NCI-H146 (cell line): ENCODE results near the gene AMH.

Experiments used
- DNase-seq: peaks from one replicate; lab custom pipeline; 2025; lab: John Stamatoyannopoulos, UW

Gene AMH

GRCh38 chr19:2287585-2288337, 38.6 kb downstream of the AMH start:
- DNase-seq, result no peak

DNA sequence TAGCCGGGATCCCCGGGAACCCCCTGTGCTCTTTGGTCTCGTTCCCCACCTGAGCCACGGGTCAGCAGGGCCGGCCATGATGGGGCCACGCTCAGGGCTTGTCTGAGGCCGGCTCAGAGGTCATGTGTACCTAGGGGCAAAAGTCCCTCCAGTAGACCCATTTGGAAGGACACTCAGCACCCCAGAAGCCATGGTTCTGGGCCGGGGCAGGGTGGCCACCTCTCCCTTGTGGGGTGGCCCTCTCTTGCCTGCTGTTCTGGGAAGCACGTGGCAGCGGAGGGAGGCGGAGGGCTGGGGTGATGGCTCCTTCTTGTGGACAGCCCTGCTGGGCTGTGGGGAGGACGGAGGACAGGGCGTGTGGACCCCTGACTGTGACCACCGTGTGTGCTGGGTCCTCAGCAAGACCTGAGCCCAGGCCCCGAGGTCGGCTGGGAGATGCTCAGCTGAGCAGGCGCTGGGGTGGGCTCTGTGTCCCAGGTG, 39.3 kb downstream of the AMH start:
- DNase-seq, result no peak

DNA sequence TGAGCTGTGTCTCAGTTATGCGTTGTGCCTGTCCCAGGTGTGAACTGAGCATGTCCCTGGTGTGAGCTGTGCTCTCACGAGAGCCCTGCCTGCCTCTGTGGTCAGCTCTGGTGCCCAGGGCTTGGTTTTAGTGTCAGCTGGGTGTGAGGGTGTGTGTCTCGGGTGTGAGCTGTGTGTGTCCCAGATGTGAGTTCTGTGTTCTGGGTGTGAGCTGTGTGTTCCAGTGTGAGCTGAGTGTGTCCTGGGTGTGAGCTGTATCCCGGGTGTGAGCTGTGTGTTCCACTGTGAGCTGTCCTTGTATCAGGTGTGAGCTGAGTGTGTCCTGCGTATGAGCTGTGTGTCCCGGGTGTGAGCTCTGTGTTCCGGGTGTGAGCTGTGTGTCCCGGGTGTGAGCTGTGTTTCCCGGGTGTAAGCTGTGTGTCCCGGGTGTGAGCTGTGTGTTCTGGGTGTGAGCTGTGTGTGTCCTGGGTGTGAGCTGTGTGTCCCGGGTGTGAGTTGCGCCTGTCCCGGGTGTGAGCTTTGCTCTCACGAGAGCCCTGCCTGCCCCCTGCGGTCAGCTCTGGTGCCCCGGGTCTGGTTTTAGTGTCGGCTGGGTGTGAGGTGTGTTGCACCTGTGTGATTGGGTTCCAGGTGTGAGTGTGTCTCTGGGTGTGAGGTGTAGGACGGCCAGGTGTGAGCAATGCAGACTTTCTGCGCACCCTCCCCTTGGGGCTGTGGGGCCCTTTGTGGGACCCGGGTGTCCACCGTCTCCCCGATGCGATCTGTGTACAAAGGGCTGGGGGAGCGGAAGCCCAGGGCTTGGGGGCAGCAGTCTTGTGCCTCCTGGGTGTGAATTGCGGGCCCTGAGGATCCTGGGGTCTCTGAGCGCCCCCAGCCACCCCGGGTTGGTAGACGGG, 39.9 kb downstream of the AMH start:
- DNase-seq, result no peak

GRCh38 chr19:2289714-2290435, 40.8 kb downstream of the AMH start:
- peak; percentile 52 for DNase-seq

DNA sequence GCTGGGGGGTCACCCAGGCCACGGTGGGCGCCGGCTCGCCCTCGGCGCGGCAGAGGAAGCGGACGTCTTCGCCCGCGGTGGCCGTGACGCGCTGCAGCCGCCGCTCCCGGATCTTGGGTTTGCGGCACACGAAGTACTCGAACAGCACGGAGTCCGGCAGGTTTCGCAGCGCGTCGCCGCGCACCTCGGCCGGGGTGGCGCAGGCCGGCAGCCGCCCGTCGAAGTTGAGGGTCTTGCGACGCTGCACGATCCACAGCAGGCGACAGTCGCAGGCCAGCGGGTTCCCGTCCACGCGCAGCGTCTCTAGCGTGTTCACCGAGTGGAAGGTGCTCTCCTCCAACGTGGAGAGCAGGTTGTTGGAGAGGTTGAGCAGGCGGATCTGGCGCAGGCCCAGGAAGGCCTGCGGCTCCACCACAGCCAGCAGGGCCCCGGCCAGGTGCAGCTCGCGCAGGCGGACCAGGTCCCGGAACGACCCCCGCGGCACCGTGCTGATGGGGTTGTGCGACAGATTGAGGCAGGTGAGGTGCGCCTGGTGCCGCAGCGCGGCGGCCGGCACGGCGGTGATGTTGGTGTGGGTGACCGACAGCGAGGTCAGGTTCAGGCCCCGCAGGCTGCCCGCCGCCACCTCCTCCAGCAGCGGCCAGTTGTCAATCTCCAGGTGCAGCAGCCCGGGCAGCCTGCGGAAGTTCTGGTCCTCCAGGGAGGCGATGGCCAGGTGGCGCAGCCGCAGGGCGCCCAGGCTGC, 41.5 kb downstream of the AMH start:
- DNase-seq, result peak; percentile 76

- peak; percentile 75 for DNase-seq
Observed at GRCh38 chr19:2291185-2291751, 42.1 kb downstream of the AMH start.

- no peak for DNase-seq
Observed at GRCh38 chr19:2294687-2295335, 45.7 kb downstream of the AMH start.

DNA sequence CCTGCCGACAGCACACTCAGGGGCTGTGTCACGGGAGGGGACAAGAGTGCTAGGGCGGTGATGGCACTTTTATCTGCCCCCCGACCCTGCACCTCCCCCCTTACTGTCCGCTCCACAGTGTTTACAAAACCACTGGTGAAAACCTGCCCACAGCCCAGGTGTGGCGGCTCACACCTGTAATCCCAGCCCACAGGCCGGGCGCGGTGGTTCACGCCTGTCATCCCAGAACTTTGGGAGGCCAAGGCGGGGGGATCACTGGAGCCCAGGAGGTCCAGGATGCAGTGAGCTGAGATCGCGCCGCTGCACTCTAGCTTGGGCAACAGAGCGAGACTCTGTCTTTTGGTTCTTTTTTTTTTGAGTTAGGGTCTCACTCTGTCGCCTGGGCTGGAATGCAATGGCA, 47.0 kb downstream of the AMH start:
- no peak for DNase-seq

- DNase-seq, result no peak
Observed at GRCh38 chr19:2300533-2300932, 51.4 kb downstream of the AMH start.
